Measurements from ENCODE around the gene BRD8. TPM values are rescaled to one million over a fixed set of nuclear protein-coding genes. Genes with fewer than 3 reads are reported as not detected.

The BRD8 gene
- total RNA-seq, 2 donors from 2014 or later = 26.4 to 30.0 TPM

- peaks cover 28% of the 10 kb centered on the region for H3K27me3 Mint-ChIP-seq
- no peak for DNase-seq
- no peak overlapping the region for H3K4me3 Mint-ChIP-seq
- no peak for ATAC-seq
- H3K27ac Mint-ChIP-seq = no peak overlapping the region
- no peaks in the 10 kb centered on the region for H3K9me3 ChIP-seq (ENCODE audit: control insufficient read depth, low read length, poor library complexity, severe bottlenecking)
- peaks cover 2% of the 10 kb centered on the region for H3K4me1 Mint-ChIP-seq
- no peaks in the 10 kb centered on the region for H3K36me3 Mint-ChIP-seq (ENCODE audit: low read depth)
Observed at GRCh38 chr5:138105709-138106108, 72.7 kb downstream of the BRD8 start.

- no peak overlapping the region for H3K4me3 Mint-ChIP-seq
Observed at GRCh38 chr5:138103319-138103637, 75.2 kb downstream of the BRD8 start.

GRCh38 chr5:138102454-138103318 is 75.7 kb downstream of the BRD8 start:
- Mint-ChIP-seq H3K4me1 (peaks cover 2% of the 10 kb centered on the region), H3K4me3 (no peak overlapping the region), H3K27me3 (peaks cover 28% of the 10 kb centered on the region), H3K27ac (no peak overlapping the region), H3K36me3 (ENCODE audit: low read depth) (peaks cover 4% of the 10 kb centered on the region)
- H3K9me3 ChIP-seq (ENCODE audit: control insufficient read depth, low read length, poor library complexity, severe bottlenecking) = no peaks in the 10 kb centered on the region
- no peak for DNase-seq
- ATAC-seq = peak; percentile 56

More at GRCh38 chr5:138103319-138103637, 75.2 kb downstream of the BRD8 start:
- Mint-ChIP-seq H3K4me1 (peaks cover 2% of the 10 kb centered on the region), H3K27me3 (peaks cover 28% of the 10 kb centered on the region), H3K36me3 (ENCODE audit: low read depth) (peaks cover 4% of the 10 kb centered on the region), H3K27ac (no peak overlapping the region)
- no peak for ATAC-seq
- no peak for DNase-seq
- H3K9me3 ChIP-seq (ENCODE audit: control insufficient read depth, low read length, poor library complexity, severe bottlenecking) = no peaks in the 10 kb centered on the region

- DNase-seq = no peak
- Mint-ChIP-seq H3K36me3 (ENCODE audit: low read depth) (peaks cover 4% of the 10 kb centered on the region), H3K4me3 (no peak overlapping the region), H3K27ac (peak overlapping the region; percentile 41), H3K27me3 (peaks cover 22% of the 10 kb centered on the region), H3K4me1 (peaks cover 16% of the 10 kb centered on the region)
- no peak for ATAC-seq
- no peaks in the 10 kb centered on the region for H3K9me3 ChIP-seq (ENCODE audit: control insufficient read depth, low read length, poor library complexity, severe bottlenecking)
Observed at GRCh38 chr5:138096997-138097828, 81.2 kb downstream of the BRD8 start.

- peaks cover 3% of the 10 kb centered on the region for H3K9me3 ChIP-seq (ENCODE audit: control insufficient read depth, low read length, poor library complexity, severe bottlenecking)
- peaks cover 4% of the 10 kb centered on the region for H3K36me3 Mint-ChIP-seq (ENCODE audit: low read depth)
- peaks cover 14% of the 10 kb centered on the region for H3K27me3 Mint-ChIP-seq
- peak overlapping the region; percentile 41 for H3K27ac Mint-ChIP-seq
- no peak overlapping the region for H3K4me3 Mint-ChIP-seq
- H3K4me1 Mint-ChIP-seq = peaks cover 16% of the 10 kb centered on the region
- DNase-seq = no peak
- no peak for ATAC-seq
Observed at GRCh38 chr5:138096363-138096762, 82.1 kb downstream of the BRD8 start.

GRCh38 chr5:138095100-138095907 is 83.1 kb downstream of the BRD8 start:
- H3K4me3 Mint-ChIP-seq = no peak overlapping the region
- no peak for ATAC-seq
- peaks cover 11% of the 10 kb centered on the region for H3K27me3 Mint-ChIP-seq
- H3K27ac Mint-ChIP-seq = peak overlapping the region; percentile 41
- peaks cover 14% of the 10 kb centered on the region for H3K4me1 Mint-ChIP-seq
- peaks cover 3% of the 10 kb centered on the region for H3K9me3 ChIP-seq (ENCODE audit: control insufficient read depth, low read length, poor library complexity, severe bottlenecking)
- H3K36me3 Mint-ChIP-seq (ENCODE audit: low read depth) = peaks cover 4% of the 10 kb centered on the region
- DNase-seq = no peak

GRCh38 chr5:138093036-138093435 is 85.4 kb downstream of the BRD8 start:
- DNase-seq = no peak

GRCh38 chr5:138092301-138092700 is 86.1 kb downstream of the BRD8 start:
- peaks cover 3% of the 10 kb centered on the region for H3K9me3 ChIP-seq (ENCODE audit: control insufficient read depth, low read length, poor library complexity, severe bottlenecking)
- no peak for ATAC-seq
- no peak for DNase-seq
- Mint-ChIP-seq H3K27me3 (peaks cover 7% of the 10 kb centered on the region), H3K4me3 (no peak overlapping the region), H3K36me3 (ENCODE audit: low read depth) (no peaks in the 10 kb centered on the region), H3K27ac (no peak overlapping the region), H3K4me1 (peaks cover 12% of the 10 kb centered on the region)

More at GRCh38 chr5:138093036-138093435, 85.4 kb downstream of the BRD8 start:
- Mint-ChIP-seq H3K4me3 (no peak overlapping the region), H3K4me1 (peaks cover 14% of the 10 kb centered on the region), H3K27me3 (peaks cover 7% of the 10 kb centered on the region), H3K36me3 (ENCODE audit: low read depth) (no peaks in the 10 kb centered on the region), H3K27ac (no peak overlapping the region)
- peaks cover 3% of the 10 kb centered on the region for H3K9me3 ChIP-seq (ENCODE audit: control insufficient read depth, low read length, poor library complexity, severe bottlenecking)
- ATAC-seq = no peak

- H3K27ac Mint-ChIP-seq = no peak overlapping the region
- no peak for DNase-seq
- ATAC-seq = no peak
- peaks cover 11% of the 10 kb centered on the region for H3K4me1 Mint-ChIP-seq
- peaks cover 7% of the 10 kb centered on the region for H3K27me3 Mint-ChIP-seq
- H3K36me3 Mint-ChIP-seq (ENCODE audit: low read depth) = no peaks in the 10 kb centered on the region
- H3K9me3 ChIP-seq (ENCODE audit: control insufficient read depth, low read length, poor library complexity, severe bottlenecking) = peaks cover 3% of the 10 kb centered on the region
- H3K4me3 Mint-ChIP-seq = no peak overlapping the region
Observed at GRCh38 chr5:138091685-138092084, 86.7 kb downstream of the BRD8 start.

Other genes starting within 250 kb of the BRD8 start
- gene FAM13B, start 145.6 kb downstream of the BRD8 start, total RNA-seq = 10 to 100 TPM; 46.8 to 54.1 TPM
- gene WNT8A, start 94.6 kb downstream of the BRD8 start, total RNA-seq = not detected
- not detected for gene NME5, start 39.2 kb downstream of the BRD8 start, total RNA-seq
- gene KIF20A, start 482 bp upstream of the BRD8 start, total RNA-seq = under 1 TPM in 1 of 2 donors, not detected in 1; 0.27 TPM
- 10 to 100 TPM; 12.4 to 18.2 TPM for gene CDC23, start 34.7 kb upstream of the BRD8 start, total RNA-seq
- gene GFRA3, start 96.0 kb upstream of the BRD8 start, total RNA-seq = not detected
- not detected for gene CDC25C, start 153.2 kb upstream of the BRD8 start, total RNA-seq
- gene FAM53C, start 159.6 kb upstream of the BRD8 start, total RNA-seq = 10 to 100 TPM; 50.1 to 59.8 TPM
- gene KDM3B, start 174.1 kb upstream of the BRD8 start, total RNA-seq = 10 to 100 TPM; 74.0 to 74.5 TPM

All from T-helper 17 cell (primary cell).